HG03520 (cell line): ENCODE measurements around the gene ZSCAN30.

Source experiments
- ATAC-seq: cut with Tn5 transposase; IDR thresholded peaks from one replicate; pipeline ENCODE4 v1.9.1; 2021; ENCODE audit warnings: mild to moderate bottlenecking, moderate library complexity; ENCODE audit not compliant: unreplicated experiment

The ZSCAN30 gene

DNA sequence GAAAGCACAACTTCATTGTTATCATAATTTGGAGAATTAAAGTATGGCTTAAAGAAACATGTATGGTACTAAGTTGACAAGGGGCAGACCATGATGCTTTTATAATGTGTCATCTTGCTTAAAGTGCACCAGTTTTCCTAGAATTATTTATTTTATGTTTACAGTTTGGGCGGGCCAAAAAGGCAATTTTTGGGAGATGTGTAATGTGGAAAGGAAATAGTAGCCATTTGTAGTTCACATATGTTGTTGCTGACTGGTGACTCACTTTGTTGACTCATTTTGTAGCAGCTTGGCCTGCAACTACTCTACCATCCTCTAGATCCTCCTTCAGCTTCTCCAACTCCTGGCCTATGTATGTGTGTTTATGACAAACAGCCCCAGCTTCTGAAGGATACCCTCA lies 7.7 kb downstream of the ZSCAN30 start:
- ATAC-seq = no peak

DNA sequence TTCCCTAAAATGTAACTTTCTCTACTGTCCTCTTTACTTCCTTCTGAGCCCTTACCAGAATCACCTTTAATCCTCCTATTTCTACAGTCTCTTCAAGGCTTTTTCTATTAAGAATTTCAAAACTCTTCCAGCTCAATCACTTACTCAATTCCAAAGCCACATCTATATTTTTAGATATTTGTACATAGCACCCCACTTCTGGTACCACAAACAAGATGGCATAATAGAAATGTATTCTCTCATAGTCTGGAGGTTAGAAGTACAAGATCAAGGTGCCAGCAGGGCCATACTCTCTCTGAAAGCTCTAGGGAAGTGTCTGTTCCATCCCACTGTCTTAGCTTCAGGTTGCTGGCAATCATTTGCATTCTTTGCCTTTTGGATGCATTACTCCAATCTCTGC lies 11.1 kb downstream of the ZSCAN30 start:
- ATAC-seq = no peak

DNA sequence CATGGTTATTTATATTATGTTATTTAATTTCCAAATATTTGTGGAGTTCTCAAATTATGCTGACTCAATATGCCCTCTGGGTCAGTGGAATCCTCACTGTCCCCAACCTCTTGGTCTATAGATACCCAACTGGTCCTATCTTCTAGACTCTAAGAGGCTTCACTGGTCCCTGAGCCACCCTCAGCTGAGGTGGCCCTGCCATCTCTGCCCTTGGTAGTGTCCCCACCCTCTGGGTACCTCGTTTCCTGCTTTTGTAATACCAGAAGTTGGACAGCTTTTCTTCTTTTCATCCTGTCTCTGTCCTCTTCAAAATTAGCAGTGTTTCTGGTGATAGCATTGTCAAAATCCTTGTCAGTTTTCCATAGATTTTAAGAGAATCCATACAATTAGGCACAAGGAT lies 11.9 kb downstream of the ZSCAN30 start:
- no peak for ATAC-seq

DNA sequence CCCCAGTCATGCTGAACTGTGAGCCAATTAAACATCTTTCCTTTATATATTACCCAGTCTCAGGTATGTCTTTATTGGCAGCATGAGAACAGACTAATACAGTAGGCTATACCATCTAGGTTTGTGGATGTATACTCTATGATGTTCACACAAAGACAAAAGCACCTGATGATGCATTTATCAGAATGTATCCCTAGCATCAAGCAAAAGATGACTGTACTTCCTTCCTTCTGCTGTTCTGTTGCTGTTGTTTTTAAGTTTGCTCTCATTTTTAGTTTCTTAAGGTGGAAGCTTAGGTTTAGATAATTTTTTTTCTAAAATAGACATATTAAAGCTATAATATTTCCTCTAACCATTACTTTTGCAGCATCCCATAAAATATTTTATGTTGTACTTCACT lies 12.4 kb downstream of the ZSCAN30 start:
- no peak for ATAC-seq

DNA sequence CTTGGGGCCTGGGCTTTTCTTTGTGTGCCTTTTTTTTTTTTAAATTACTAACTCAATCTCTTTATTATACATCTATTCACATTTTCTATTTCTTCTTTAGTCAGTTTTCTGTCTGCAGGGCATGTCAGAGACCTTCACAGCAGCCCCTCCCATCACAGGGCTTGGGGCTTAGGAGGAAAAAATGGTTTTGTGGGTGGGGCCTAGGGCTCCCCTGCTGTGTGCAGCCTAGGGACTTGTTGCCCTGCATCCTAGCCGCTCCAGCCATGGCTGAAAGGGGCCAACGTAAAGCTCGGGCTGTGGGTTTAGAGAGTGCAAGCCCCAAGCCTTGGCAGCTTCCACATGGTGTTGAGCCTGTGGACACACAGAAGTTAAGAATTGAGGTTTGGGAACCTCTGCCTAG lies 13.8 kb downstream of the ZSCAN30 start:
- ATAC-seq = no peak

DNA sequence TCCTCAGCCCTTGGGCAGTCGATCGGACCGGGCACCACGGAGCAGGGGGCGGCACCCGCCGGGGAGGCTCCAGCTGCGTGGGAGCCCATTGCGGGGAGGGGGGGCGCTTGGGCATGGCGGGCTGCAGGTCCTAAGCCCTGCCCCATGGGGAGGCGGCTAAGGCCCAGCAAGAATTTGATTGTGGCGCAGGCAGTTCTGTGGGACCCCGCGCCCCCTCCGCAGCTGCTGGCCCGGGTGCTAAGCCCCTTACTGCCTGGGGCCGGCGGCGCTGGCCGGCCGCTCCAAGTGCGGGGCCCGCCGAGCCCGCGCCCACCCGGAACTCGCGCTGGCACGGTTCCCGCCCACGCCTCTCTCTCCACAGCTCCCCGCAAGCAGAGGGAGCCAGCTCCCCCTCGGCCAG lies 18.4 kb downstream of the ZSCAN30 start:
- no peak for ATAC-seq

DNA sequence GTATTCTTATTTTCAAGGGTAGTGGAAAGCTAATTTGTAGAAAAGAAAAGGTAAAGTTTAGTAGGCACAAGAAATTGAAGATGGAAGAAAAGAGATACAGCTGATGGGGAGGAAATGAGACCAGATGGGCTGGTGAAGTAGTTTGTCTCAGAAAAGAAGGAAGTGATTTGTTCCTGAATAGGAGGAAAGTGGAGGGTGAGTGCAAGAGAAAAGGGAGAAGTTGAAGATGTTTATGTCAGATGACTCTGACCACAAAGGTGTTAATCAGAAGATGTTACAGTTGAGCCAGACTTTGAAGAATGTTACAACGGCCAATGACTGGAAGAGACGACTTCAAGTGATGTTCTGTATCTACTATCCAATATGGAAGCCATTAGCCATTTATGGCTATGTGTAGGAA lies 21.2 kb downstream of the ZSCAN30 start:
- no peak for ATAC-seq

DNA sequence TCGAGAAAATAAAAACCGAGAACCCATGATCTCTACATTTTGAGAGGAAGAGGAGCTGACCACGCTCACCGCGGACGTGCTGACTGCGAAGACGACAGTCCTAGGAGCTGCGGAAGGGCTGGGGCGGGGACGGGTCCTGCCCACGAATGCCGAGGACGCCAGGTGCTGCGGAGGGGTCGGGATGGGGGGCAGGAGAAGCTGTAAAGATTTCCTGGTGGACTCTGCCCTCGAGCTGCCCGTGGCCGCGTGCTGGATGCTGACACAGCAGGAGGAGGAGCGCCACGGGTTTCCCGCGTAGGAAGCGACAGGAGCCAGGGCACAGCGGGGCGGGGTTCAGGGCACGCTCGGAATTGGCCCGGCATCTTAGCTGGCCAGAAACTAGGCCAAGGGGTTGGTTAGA lies 22.2 kb downstream of the ZSCAN30 start:
- no peak for ATAC-seq

DNA sequence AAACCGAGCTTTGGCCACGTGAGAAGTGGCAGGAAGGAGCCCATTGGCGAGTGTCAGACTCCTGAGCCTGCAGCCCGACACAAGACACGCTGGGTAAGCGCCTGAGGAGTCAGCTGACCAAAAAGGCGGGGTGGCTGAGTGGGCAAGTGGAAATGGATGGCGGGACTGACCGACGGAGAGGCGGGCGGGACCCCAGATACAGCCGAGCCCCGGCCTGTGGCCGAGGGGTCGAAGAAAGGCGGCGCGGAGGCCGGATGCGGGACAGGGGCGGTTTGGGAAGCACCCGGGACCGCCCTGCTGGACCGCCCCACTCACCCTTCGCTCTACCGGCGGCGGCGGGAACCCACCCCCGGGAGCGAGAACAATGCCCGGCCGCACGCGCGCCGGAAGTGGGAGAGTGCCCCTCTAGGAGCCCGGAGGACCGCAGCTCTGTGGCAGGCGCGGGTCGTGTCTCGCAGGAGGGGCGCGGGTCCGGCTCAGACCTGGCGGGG lies 22.8 kb downstream of the ZSCAN30 start:
- ATAC-seq = no peak

DNA sequence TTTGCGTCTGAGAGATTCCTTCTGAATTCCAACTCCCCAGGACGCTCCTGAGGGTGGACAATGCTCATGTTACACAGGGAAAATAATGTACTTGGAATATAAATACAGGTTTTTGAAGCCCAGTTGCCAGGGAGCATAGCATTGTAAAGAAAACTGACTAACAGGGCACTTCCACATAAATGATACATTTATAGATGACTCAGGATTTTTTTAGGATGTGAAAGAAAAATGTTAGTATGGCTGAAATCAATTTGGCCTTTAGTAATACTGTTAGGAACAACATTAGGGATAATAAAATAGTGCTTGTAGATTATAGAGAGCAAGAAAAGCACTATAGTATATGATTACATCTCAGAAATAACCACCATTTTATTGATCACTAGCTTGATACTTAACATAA lies 25.6 kb downstream of the ZSCAN30 start:
- no peak for ATAC-seq

DNA sequence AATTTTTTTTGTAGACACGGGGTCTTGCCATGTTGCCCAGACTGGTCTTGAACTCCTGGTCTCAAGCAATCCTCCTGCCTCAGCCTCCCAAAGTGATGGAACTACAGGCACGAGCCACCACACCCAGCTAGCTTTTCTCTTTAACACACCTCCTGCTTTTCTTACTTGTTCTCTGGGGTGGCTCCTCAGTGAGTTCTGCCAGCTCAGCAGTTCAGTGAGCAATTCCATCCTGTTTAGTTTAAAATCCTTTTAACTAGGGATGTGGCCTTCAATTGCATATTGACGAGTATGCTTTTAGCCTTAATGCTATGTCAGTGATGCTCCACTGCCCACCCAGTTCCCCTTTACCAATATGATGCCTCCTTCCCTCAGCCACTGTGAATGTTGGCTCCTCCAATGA lies 33.1 kb downstream of the ZSCAN30 start:
- no peak for ATAC-seq

DNA sequence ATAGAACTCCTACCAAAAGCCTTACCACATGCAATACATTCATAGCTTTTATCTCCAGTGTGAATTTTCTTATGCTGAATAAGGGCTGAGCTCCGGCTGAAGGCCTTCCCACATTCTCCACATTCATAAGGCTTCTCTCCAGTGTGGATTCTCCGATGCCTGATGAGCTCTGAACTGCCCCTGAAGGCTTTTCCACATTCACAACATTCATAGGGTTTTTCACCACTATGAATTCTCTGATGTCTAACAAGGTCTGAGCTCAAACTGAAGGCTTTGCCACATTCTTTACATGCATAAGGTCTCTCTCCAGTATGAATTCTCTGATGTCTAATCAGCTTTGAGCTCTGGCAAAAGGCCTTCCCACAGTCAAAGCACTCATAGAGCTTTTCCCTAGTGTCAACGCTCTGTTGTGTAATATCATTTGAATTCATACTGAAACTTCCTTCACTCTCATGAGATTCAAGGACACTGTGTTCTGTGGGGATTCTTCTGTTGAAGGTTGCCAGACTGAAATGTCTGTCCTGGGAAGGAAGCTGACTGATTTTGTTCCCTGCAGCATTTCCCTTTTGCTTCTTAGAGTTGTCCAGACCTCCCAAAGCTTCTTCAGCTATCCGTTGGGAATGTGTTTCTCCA lies 36.3 kb downstream of the ZSCAN30 start:
- ATAC-seq = no peak

DNA sequence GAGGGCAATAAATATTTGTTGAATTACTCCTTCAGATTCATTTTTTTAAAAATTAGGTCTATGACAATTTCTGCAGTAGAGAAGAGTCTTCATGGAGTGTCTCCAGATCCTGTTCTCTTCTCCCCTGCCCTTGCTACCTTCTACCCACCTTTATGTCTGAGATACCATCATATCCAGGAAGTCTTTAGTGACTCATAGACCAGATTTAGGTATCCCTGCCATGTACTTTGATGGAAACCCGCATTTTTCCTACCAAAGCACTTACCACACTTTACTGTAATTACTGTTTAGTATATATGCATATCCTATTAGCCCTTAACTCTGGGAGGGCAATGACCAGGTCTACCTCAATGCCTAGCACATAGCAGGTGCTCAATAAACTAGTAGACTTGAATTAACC lies 37.6 kb downstream of the ZSCAN30 start:
- ATAC-seq = no peak

DNA sequence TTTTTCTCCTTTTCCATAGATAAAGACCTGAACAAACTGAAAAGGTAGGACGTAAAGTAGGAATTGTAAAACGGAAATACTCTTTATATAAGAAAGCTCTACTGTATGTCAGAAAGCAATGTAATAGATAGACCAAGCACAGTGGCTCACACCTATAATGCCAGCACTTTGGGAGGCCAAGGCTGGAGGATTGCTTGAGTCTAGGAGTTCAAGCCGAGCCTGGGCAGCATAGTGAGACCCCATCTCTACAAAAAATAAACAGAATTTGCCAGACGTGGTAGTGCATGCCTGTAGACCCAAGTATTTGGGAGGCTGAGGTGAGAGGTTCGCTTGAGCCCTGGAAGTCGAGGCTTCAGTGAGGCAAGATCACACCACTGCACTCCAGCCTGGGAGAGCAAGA lies 41.6 kb downstream of the ZSCAN30 start:
- ATAC-seq = no peak

DNA sequence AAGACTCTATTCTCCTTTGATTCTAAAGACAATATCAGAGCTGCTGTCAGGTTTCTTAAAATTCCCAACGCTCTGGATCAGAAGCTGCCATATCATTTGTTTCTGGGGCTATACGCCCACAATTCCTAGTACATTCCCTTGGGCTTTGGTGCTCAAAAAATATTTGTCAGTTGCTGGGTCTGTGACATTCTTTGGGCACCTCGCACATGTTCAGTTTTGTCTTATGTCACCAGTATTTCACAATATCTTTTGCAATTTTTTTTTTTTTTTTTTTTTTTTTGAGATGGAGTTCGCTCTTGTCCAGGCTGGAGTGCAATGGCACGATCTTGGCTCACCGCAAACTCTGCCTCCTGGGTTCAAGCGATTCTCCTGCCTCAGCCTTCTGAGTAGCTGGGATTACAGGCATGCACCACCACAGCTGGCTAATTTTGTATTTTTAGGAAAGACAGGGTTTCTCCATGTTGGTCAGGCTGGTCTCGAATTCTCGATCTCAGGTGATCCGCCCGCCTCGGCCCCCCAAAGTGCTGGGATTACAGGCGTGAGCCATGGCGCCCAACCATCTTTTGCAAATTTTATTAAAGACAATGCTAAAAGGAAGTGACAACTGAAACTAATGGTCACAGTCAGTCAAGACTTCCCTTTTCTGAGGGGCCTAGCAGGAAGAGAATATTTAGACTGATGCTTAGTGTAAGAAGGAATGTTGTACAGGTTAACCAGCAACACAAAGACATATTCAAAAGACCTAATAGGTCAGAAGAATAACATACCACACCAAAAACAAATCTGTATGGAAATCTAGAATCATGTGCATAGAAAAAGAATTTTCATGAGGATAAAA lies 42.4 kb downstream of the ZSCAN30 start:
- ATAC-seq = no peak

DNA sequence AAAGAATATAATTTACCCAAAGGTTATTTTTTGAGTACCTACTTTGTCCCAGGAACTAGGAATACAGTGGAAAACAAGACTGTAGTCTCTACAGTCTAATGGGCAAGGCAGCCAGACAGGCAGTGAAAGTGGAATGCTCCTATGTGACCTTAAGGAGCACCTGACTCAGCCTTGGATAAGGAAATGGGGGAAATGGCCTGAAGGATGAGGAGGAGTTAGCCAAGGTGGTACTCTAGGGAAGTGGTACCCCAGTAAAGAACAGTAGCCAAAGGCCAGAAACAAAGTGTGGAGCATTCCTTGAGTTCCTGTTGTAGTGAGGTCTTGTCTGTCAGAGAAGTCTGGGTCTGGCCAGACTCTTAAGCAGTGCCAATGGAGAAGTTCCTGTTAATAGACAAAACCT lies 43.2 kb downstream of the ZSCAN30 start:
- no peak for ATAC-seq

DNA sequence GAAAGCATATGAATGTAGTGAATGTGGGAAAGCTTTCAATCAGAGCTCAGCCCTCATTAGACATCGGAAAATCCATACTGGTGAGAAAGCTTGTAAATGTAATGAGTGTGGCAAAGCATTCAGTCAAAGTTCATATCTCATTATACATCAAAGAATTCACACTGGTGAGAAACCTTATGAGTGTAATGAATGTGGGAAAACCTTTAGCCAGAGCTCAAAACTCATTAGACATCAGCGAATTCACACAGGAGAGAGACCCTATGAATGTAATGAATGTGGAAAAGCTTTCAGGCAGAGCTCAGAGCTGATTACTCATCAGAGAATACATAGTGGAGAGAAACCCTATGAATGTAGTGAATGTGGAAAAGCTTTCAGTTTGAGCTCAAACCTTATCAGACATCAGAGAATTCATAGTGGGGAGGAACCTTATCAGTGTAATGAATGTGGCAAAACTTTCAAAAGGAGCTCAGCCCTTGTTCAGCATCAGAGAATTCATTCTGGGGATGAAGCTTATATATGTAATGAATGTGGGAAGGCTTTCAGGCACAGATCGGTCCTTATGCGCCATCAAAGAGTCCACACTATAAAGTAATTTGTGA lies 44.2 kb downstream of the ZSCAN30 start:
- ATAC-seq = no peak

DNA sequence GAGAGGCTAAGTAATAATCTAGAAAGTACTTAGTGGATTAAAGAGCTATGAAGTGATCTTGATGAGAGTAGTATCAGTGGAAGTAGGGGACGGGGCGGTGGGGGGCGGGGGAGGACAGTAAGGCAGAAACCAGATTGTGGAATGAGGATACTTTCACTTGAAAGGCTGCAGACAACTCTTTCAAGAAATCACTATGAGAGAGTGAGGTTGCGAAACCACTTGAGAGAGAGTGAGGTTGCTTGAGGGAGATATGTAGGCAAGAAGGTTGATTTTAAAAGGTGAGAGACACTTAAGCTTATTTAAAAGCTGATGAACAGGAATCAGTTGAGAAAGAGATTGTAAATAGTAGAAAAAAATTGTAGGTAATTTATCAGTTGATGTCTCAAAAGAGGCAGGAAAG lies 45.4 kb downstream of the ZSCAN30 start:
- ATAC-seq = no peak

DNA sequence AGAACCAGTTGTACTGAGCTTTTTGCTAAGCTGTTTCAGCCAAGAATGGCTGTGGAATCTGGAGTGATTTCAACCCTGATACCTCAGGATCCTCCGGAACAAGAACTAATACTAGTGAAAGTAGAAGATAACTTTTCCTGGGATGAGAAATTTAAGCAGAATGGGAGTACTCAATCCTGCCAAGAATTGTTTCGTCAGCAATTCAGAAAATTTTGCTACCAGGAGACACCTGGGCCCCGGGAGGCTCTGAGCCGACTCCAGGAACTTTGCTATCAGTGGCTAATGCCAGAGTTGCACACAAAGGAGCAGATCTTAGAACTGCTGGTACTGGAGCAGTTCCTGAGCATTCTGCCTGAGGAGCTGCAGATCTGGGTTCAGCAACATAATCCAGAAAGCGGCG lies 47.6 kb downstream of the ZSCAN30 start:
- ATAC-seq = no peak

DNA sequence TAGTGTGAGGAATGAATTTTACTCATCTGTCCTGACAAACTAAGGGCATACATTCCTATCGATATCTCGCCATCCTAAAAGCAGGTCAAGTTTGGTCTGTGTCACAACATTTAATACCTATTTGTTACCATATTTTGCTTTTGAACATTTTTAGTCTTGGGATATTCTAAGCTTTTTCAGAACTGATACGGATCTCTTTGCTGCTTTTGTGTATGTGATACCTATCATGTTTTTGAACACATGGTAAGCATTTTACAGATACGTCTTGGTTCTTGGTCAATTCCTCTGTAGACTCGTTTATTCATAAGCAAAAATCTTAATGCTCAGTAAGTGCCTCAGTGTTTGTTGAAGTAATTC lies 48.6 kb downstream of the ZSCAN30 start:
- ATAC-seq = peak; percentile 3

DNA sequence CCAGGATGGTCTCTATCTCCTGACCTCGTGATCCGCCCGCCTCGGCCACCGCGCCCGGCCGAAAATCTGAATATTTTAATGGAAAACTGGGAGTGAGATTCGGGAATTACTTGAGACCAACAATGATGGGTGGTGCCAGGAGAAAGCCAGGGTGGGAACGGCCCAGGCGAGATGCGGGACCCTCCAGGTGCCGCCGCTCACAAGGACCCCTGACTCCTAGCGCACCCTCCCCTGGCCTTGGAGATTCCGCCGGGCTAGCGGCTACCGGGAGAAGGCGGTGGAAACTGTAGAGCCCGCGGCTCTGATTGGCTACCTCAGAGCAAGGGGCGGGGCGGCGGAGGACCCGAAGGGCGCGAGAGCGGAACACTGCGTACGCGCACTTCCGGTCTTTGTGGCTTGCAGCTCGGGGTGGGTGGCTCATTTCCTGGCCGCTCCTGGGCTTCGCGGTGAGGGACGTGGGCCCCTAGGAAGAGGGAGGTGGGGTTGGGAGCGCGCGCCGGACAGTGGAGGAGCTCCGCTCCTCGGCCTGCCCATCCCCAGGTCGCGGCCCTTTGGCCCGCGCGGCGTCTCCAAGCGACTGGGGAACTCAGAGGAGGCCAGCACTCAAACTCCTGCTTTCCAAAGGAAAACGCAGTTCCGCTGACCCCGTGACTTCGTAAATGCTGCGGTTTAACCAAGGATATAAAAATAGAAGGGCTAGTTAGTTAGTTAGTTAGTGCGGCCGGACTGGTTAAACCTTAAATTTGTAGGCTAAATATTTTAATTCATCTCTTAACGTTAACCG lies 49.2 kb downstream of the ZSCAN30 start, which contains the start of gene ZNF397:
ZNF397 (plus strand) TSS at position 371 of the 784 bp plus-strand sequence. CDS start 1,437 bp downstream, outside the sequence.
- peak; percentile 98 for ATAC-seq
